WTC11 (cell line): ENCODE data around the gene IGFN1. TPM values are rescaled to one million over a fixed set of nuclear protein-coding genes. Genes with fewer than 3 reads are reported as not detected.

Experiments
- ATAC-seq: fragments of 200-7000 bp; cut with Tn5 transposase; 2 replicates; pipeline ENCODE4 v1.10.0; 2021; ENCODE audit warnings: mild to moderate bottlenecking, moderate library complexity
- CTCF ChIA-PET: fragments of 300-600 bp; sonication (Branson Sonifier 250); formaldehyde crosslinking; loops from one replicate; lab custom pipeline; 2021; ENCODE audit warnings: antibody characterized with exemption; lab: Charles Lee
- POLR2A ChIA-PET: fragments of 350-600 bp; sonication (Branson Sonifier 250); formaldehyde crosslinking; loops from one replicate; lab custom pipeline; 2021; ENCODE audit warnings: antibody characterized with exemption; lab: Charles Lee
- DNase-seq: peaks from one replicate; pipeline ENCODE4 v3.0.0; 2021; ENCODE audit warnings: low spot score
- H3K27ac Mint-ChIP-seq: 2 replicates; pipeline ENCODE4 v1.8.0; 2021; ENCODE audit warnings: mixed read lengths
- H3K27me3 Mint-ChIP-seq: 2 replicates; pipeline ENCODE4 v1.8.0; 2021; ENCODE audit warnings: low read depth, mild to moderate bottlenecking, moderate library complexity, mixed read lengths
- H3K36me3 Mint-ChIP-seq: 2 replicates; pipeline ENCODE4 v1.8.0; 2021; ENCODE audit warnings: mixed read lengths
- H3K4me1 Mint-ChIP-seq: 2 replicates; pipeline ENCODE4 v1.8.0; 2022; ENCODE audit warnings: mixed read lengths
- H3K4me3 Mint-ChIP-seq: 2 replicates; pipeline ENCODE4 v1.8.0; 2021; ENCODE audit warnings: mild to moderate bottlenecking, moderate library complexity, mixed read lengths
- H3K9me3 Mint-ChIP-seq: 2 replicates; pipeline ENCODE4 v1.8.0; 2021; ENCODE audit warnings: mixed read lengths
- CREM ChIP-seq: sonication (generic); formaldehyde crosslinking; IDR thresholded peaks from 2 replicates; pipeline ENCODE4 v1.8.1; 2022; ENCODE audit warnings: mild to moderate bottlenecking, missing genetic modification reagents, moderate library complexity
- FOXK1 ChIP-seq: sonication (generic); formaldehyde crosslinking; IDR thresholded peaks from 2 replicates; pipeline ENCODE4 v1.8.0; 2022; ENCODE audit warnings: mild to moderate bottlenecking, moderate library complexity, missing genetic modification reagents
- FOXP4 ChIP-seq: sonication (generic); formaldehyde crosslinking; IDR thresholded peaks from 2 replicates; pipeline ENCODE4 v1.8.0; 2022; ENCODE audit warnings: mild to moderate bottlenecking, missing genetic modification reagents
- GABPB1 ChIP-seq: sonication (generic); formaldehyde crosslinking; IDR thresholded peaks from 2 replicates; pipeline ENCODE4 v1.8.1; 2023; ENCODE audit warnings: mild to moderate bottlenecking, missing genetic modification reagents
- HMGA2 ChIP-seq: fragments of 250-450 bp; sonication (Bioruptor Pico); IDR thresholded peaks from 2 replicates; pipeline ENCODE4 v1.4.0; 2021; ENCODE audit warnings: mild to moderate bottlenecking, moderate library complexity
- IRF1 ChIP-seq: sonication (generic); formaldehyde crosslinking; IDR thresholded peaks from 2 replicates; pipeline ENCODE4 v1.8.0; 2023; ENCODE audit warnings: missing genetic modification reagents
- JUN ChIP-seq: sonication (generic); formaldehyde crosslinking; IDR thresholded peaks from 2 replicates; pipeline ENCODE4 v1.8.0; 2023; ENCODE audit warnings: mild to moderate bottlenecking, missing genetic modification reagents
- MXD4 ChIP-seq: fragments of 250-450 bp; sonication (Bioruptor Pico); IDR thresholded peaks from 2 replicates; pipeline ENCODE4 v1.8.0; 2021; ENCODE audit warnings: mild to moderate bottlenecking, moderate library complexity, borderline replicate concordance
- MYBL2 ChIP-seq: sonication (generic); formaldehyde crosslinking; IDR thresholded peaks from 2 replicates; pipeline ENCODE4 v1.8.1; 2023; ENCODE audit warnings: mild to moderate bottlenecking, moderate library complexity, missing genetic modification reagents
- NR2C2 ChIP-seq: sonication (generic); formaldehyde crosslinking; IDR thresholded peaks from 2 replicates; pipeline ENCODE4 v1.8.0; 2022; ENCODE audit warnings: mild to moderate bottlenecking, missing genetic modification reagents
- PRDM15 ChIP-seq: sonication (generic); formaldehyde crosslinking; IDR thresholded peaks from 2 replicates; pipeline ENCODE4 v1.8.0; 2022; ENCODE audit warnings: missing genetic modification reagents
- RORB ChIP-seq: fragments of 250-450 bp; sonication (Bioruptor Pico); IDR thresholded peaks from 2 replicates; pipeline ENCODE4 v1.9.0; 2021; ENCODE audit warnings: mild to moderate bottlenecking
- STAT6 ChIP-seq: sonication (generic); formaldehyde crosslinking; conservative IDR thresholded peaks from 2 replicates; pipeline ENCODE4 v1.8.1; 2023; ENCODE audit warnings: mild to moderate bottlenecking, low read depth, missing genetic modification reagents, moderate library complexity
- TP53 ChIP-seq: sonication (generic); formaldehyde crosslinking; IDR thresholded peaks from 2 replicates; pipeline ENCODE4 v1.8.1; 2023; ENCODE audit warnings: mild to moderate bottlenecking, missing genetic modification reagents
- ZNF138 ChIP-seq: sonication (generic); formaldehyde crosslinking; conservative IDR thresholded peaks from 2 replicates; pipeline ENCODE4 v1.8.1; 2022; ENCODE audit warnings: mild to moderate bottlenecking, moderate library complexity, missing genetic modification reagents
- ZNF263 ChIP-seq: sonication (generic); formaldehyde crosslinking; IDR thresholded peaks from 2 replicates; pipeline ENCODE4 v1.8.1; 2022; ENCODE audit warnings: low read depth, mild to moderate bottlenecking, moderate library complexity, missing genetic modification reagents
- ZNF317 ChIP-seq: sonication (generic); formaldehyde crosslinking; IDR thresholded peaks from 2 replicates; pipeline ENCODE4 v1.8.1; 2023; ENCODE audit warnings: low read depth, mild to moderate bottlenecking, moderate library complexity, missing genetic modification reagents, borderline replicate concordance
- ZNF396 ChIP-seq: fragments of 250-450 bp; sonication (Bioruptor Pico); IDR thresholded peaks from 2 replicates; pipeline ENCODE4 v1.8.0; 2021; ENCODE audit warnings: mild to moderate bottlenecking, moderate library complexity, borderline replicate concordance
- ZNF512 ChIP-seq: sonication (generic); formaldehyde crosslinking; IDR thresholded peaks from 2 replicates; pipeline ENCODE4 v1.8.1; 2022; ENCODE audit warnings: missing genetic modification reagents, borderline replicate concordance
- total RNA-seq: library from RNA; stranded (reverse); gene quantifications from 3 replicates; pipeline ENCODE4 v1.2.3, GENCODE V29; 2021

Gene IGFN1
- total RNA-seq, 1 experiment from 2014 or later: 0.11 TPM

GRCh38 chr1:201167041-201167991, 23.3 kb upstream of the IGFN1 start:
- peaks cover 7% of the 10 kb centered on the region for H3K4me1 Mint-ChIP-seq
- H3K4me3 Mint-ChIP-seq: no peak overlapping the region
- ChIA-PET CTCF (interaction anchor here (1.0 to 1.8 kb wide), 4 partner anchors 9 to 195 kb away, joined by 3 to 4 read pairs (median 3); no protein-coding TSS in a partner anchor), POLR2A (interaction anchor here (2.3 kb wide), 1 partner anchor 13 kb away, joined by 7 read pairs; the partner anchor contains the start of gene TMEM9)
- peaks cover 30% of the 10 kb centered on the region for H3K27me3 Mint-ChIP-seq
- ATAC-seq: no peak
- H3K27ac Mint-ChIP-seq: no peak overlapping the region
- no peaks in the 10 kb centered on the region for H3K9me3 Mint-ChIP-seq
- no peak for DNase-seq
- no peaks in the 10 kb centered on the region for H3K36me3 Mint-ChIP-seq
- no peak for TF ChIP-seq FOXP4 (CRISPR knock-in tag)
- no peak for TF ChIP-seq ZNF138 (CRISPR knock-in tag)
- no peak for TF ChIP-seq CREM (CRISPR knock-in tag)
- no peak for TF ChIP-seq PRDM15 (CRISPR knock-in tag)
- no peak for TF ChIP-seq JUN (CRISPR knock-in tag)
- TF ChIP-seq HMGA2 (CRISPR knock-in tag): no peak
- TF ChIP-seq TP53 (CRISPR knock-in tag): no peak
- TF ChIP-seq GABPB1: no peak
- no peak for TF ChIP-seq ZNF263
- TF ChIP-seq STAT6 (CRISPR knock-in tag): no peak

- Mint-ChIP-seq H3K4me1 (peaks cover 7% of the 10 kb centered on the region), H3K27me3 (peaks cover 34% of the 10 kb centered on the region), H3K9me3 (no peaks in the 10 kb centered on the region), H3K4me3 (no peak overlapping the region), H3K27ac (no peak overlapping the region), H3K36me3 (no peaks in the 10 kb centered on the region)
- no peak for ATAC-seq
- CTCF ChIA-PET: interaction anchor here (1.0 to 1.5 kb wide), 3 partner anchors 15 to 190 kb away, joined by 3 to 4 read pairs (median 4); partner anchors contain the start of gene TMEM9
- DNase-seq: no peak
- POLR2A ChIA-PET: interaction anchor here (0.6 kb wide), 1 partner anchor 15 kb away, joined by 3 read pairs; the partner anchor contains the start of gene TMEM9
- TF ChIP-seq MXD4 (CRISPR knock-in tag) (no peak), STAT6 (CRISPR knock-in tag) (no peak), HMGA2 (CRISPR knock-in tag) (no peak), JUN (CRISPR knock-in tag) (no peak), NR2C2 (CRISPR knock-in tag) (no peak), ZNF317 (CRISPR knock-in tag) (no peak), IRF1 (no peak), ZNF396 (CRISPR knock-in tag) (no peak), FOXK1 (CRISPR knock-in tag) (no peak), ZNF512 (CRISPR knock-in tag) (no peak), RORB (CRISPR knock-in tag) (no peak), MYBL2 (CRISPR knock-in tag) (no peak)
Observed at GRCh38 chr1:201169203-201169602, 21.4 kb upstream of the IGFN1 start.
